CD14-positive monocyte (primary cell): Measurements from ENCODE around the gene SLC6A18. TPM values are rescaled to one million over a fixed set of nuclear protein-coding genes. Genes with fewer than 3 reads are reported as not detected.

Experiments used
- DNase-seq, 3 donors: peaks; one replicate each; pipeline ENCODE4 v3.0.0-alpha.2; 2011 to 2022
- H2AFZ ChIP-seq: 2 replicates; pipeline ENCODE4 v1.6.0; 2012; ENCODE audit warnings: mild to moderate bottlenecking, low read depth, low read length, inconsistent platforms; ENCODE audit not compliant: insufficient read depth, poor library complexity, severe bottlenecking
- H3K27ac ChIP-seq, 2 donors: 1 replicate in 1 of 2; 2 replicates in 1 of 2; pipeline ENCODE4 v1.5.1; 2012 to 2013; ENCODE audit warnings: low read length in 2 of 2, control low read depth in 1 of 2, inconsistent platforms in 1 of 2, low read depth in 1 of 2, mild to moderate bottlenecking in 1 of 2
- H3K27me3 ChIP-seq, 2 donors: one replicate each; pipeline versions ENCODE4 v1.6.0 to v1.6.1; 2011 to 2013; ENCODE audit warnings: low read length in 2 of 2; ENCODE audit not compliant: control insufficient read depth in 2 of 2, insufficient read depth in 2 of 2
- H3K36me3 ChIP-seq, 2 donors: replicated peaks in 1 of 2; 1 replicate in 1 of 2; 2 replicates in 1 of 2; pipeline versions ENCODE4 v1.5.1 to v1.6.1; 2012 to 2013; ENCODE audit warnings: low read length in 2 of 2, control low read depth in 1 of 2, inconsistent platforms in 1 of 2, mild to moderate bottlenecking in 1 of 2; ENCODE audit not compliant: insufficient read depth in 2 of 2, control insufficient read depth in 1 of 2
- H3K4me1 ChIP-seq, 2 donors: 1 replicate in 1 of 2; 2 replicates in 1 of 2; pipeline versions ENCODE4 v1.5.1 to v1.6.1; 2012 to 2013; ENCODE audit warnings: low read length in 2 of 2, control low read depth in 1 of 2, inconsistent platforms in 1 of 2, mild to moderate bottlenecking in 1 of 2, moderate library complexity in 1 of 2; ENCODE audit not compliant: insufficient read depth in 2 of 2, control insufficient read depth in 1 of 2
- H3K4me2 ChIP-seq: replicated peaks from 2 replicates; pipeline ENCODE3; 2012; ENCODE audit warnings: low read length, moderate library complexity, mild to moderate bottlenecking; ENCODE audit not compliant: poor library complexity, severe bottlenecking; ENCODE audit errors: extremely low read depth
- H3K4me3 ChIP-seq, 3 experiments: fragments of 200-600 bp in 1 of 3; sonication (generic) in 1 of 3; replicated peaks in 1 of 3; 1 replicate in 2 of 3; 2 replicates in 1 of 3; pipeline ENCODE4 v1.5.1; 2011 to 2013; ENCODE audit warnings: low read length in 3 of 3, mild to moderate bottlenecking in 3 of 3, control low read depth in 2 of 3, low read depth in 2 of 3, inconsistent platforms in 1 of 3, moderate library complexity in 1 of 3
- H3K79me2 ChIP-seq: 2 replicates; pipeline ENCODE4 v1.6.0; 2012; ENCODE audit warnings: mild to moderate bottlenecking, control low read depth, inconsistent platforms, low read length, moderate library complexity; ENCODE audit not compliant: insufficient read depth
- H3K9ac ChIP-seq: 2 replicates; pipeline ENCODE4 v1.6.0; 2017; ENCODE audit warnings: low read length, mild to moderate bottlenecking; ENCODE audit not compliant: insufficient read depth, poor library complexity, severe bottlenecking
- H3K9me3 ChIP-seq, 2 donors: replicated peaks in 1 of 2; 1 replicate in 1 of 2; 2 replicates in 1 of 2; pipeline versions ENCODE4 v1.5.1 to v1.6.1; 2012 to 2013; ENCODE audit warnings: low read length in 2 of 2, control low read depth in 1 of 2; ENCODE audit not compliant: control insufficient read depth in 1 of 2, insufficient read depth in 1 of 2
- H4K20me1 ChIP-seq: 2 replicates; pipeline ENCODE4 v1.6.0; 2012; ENCODE audit warnings: mild to moderate bottlenecking, low read length, control low read depth, moderate library complexity; ENCODE audit not compliant: insufficient read depth
- H3K27ac Mint-ChIP-seq, 7 donors: one replicate each; pipeline ENCODE4 v1.8.0; 2020; ENCODE audit warnings: mild to moderate bottlenecking in 7 of 7, mixed read lengths in 7 of 7, moderate library complexity in 6 of 7, inconsistent platforms in 2 of 7
- H3K27me3 Mint-ChIP-seq, 3 donors: one replicate each; pipeline ENCODE4 v1.8.0; 2021 to 2022; ENCODE audit warnings: low read depth in 3 of 3, mild to moderate bottlenecking in 3 of 3, mixed read lengths in 3 of 3, moderate library complexity in 3 of 3, inconsistent platforms in 1 of 3
- H3K36me3 Mint-ChIP-seq, 2 donors: one replicate each; pipeline ENCODE4 v1.8.0; 2020; ENCODE audit warnings: mixed read lengths in 2 of 2, inconsistent platforms in 1 of 2, mild to moderate bottlenecking in 1 of 2
- H3K4me1 Mint-ChIP-seq: one replicate; pipeline ENCODE4 v1.8.0; 2020; ENCODE audit warnings: mild to moderate bottlenecking, mixed read lengths
- H3K4me3 Mint-ChIP-seq, 2 donors: one replicate each; pipeline ENCODE4 v1.8.0; 2020; ENCODE audit warnings: mild to moderate bottlenecking in 2 of 2, mixed read lengths in 2 of 2, moderate library complexity in 1 of 2
- H3K9me3 Mint-ChIP-seq, 7 donors: one replicate each; pipeline ENCODE4 v1.8.0; 2020 to 2022; ENCODE audit warnings: mixed read lengths in 7 of 7, mild to moderate bottlenecking in 6 of 7, moderate library complexity in 6 of 7, inconsistent platforms in 2 of 7
- WGBS: methylation state at CpG from one replicate; pipeline ENCODE4 v1.1.5; 2013; ENCODE audit warnings: missing lambda C conversion rate; ENCODE audit not compliant: insufficient coverage; 5-methylcytosine and 5-hydroxymethylcytosine counted together
- intact Hi-C, 2 donors: fragments of 100-400 bp; cut with micrococcal nuclease; formaldehyde crosslinking; loops; one replicate each; pipeline versions ENCODE4 v1.15.0 to v1.15.1; 2023
- polyA plus RNA-seq, 3 donors: library from polyadenylated mRNA; depleted of rRNA in 1 of 3; unstranded in 2 of 3; stranded (reverse) in 1 of 3; fragments of 300-500 nt in 2 of 3; fragments of >200 nt in 1 of 3; fragmentation: Illumina TruSeq in 2 of 3; gene quantifications; 1 replicate in 2 of 3; 2 replicates in 1 of 3; pipeline ENCODE4 v1.2.3, GENCODE V29; 2012 to 2021
- TF ChIP-seq, protein P1 (sequence below): fragments of 200-600 bp; IDR thresholded peaks from one replicate; pipeline ENCODE4 v1.8.0; 2022; ENCODE audit warnings: antibody characterized with exemption, mild to moderate bottlenecking

Gene SLC6A18
- polyA plus RNA-seq, 3 donors, result not detected

DNA sequence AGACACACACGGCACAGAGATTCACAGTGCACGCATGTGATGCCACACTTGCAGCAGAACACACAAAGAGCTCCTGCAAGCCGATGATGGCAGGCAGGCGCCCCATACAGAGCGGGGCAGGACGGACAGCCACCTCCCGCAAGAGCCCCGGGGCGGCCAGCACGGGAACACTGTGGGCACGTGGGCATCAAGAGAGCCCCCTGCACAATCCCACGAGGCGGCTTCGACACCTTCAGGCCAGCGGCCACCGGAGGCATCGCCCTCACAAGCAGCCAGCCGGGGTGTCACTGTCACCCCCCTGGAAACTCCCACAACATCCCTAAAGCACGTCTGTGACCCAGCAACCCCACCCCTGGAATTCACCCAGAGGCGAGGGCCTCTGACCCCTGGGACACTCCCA lies 51.7 kb downstream of the SLC6A18 start:
- no peaks in the 10 kb centered on the region for H3K36me3 Mint-ChIP-seq
- no peak overlapping the region for H3K27ac Mint-ChIP-seq
- no peak overlapping the region for H3K27ac ChIP-seq
- no peak overlapping the region for H3K4me2 ChIP-seq
- H3K27me3 Mint-ChIP-seq, result peaks cover 0 to 4% (median 2%) of the 10 kb centered on the region in 3 donors
- DNase-seq, result no peak
- no peak overlapping the region for H2AFZ ChIP-seq
- no peak overlapping the region for H3K4me3 Mint-ChIP-seq
- 97% methylated on average over 19 of the region's 20 CpGs for WGBS
- no peaks in the 10 kb centered on the region for H3K36me3 ChIP-seq
- intact Hi-C loops, result no loop called here
- H4K20me1 ChIP-seq, result no peaks in the 10 kb centered on the region
- no peaks in the 10 kb centered on the region for H3K4me1 ChIP-seq
- TF ChIP-seq, protein P1, sequence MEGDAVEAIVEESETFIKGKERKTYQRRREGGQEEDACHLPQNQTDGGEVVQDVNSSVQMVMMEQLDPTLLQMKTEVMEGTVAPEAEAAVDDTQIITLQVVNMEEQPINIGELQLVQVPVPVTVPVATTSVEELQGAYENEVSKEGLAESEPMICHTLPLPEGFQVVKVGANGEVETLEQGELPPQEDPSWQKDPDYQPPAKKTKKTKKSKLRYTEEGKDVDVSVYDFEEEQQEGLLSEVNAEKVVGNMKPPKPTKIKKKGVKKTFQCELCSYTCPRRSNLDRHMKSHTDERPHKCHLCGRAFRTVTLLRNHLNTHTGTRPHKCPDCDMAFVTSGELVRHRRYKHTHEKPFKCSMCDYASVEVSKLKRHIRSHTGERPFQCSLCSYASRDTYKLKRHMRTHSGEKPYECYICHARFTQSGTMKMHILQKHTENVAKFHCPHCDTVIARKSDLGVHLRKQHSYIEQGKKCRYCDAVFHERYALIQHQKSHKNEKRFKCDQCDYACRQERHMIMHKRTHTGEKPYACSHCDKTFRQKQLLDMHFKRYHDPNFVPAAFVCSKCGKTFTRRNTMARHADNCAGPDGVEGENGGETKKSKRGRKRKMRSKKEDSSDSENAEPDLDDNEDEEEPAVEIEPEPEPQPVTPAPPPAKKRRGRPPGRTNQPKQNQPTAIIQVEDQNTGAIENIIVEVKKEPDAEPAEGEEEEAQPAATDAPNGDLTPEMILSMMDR, result no peak
- no peaks in the 10 kb centered on the region for H3K79me2 ChIP-seq
- no peaks in the 10 kb centered on the region for H3K27me3 ChIP-seq
- H3K9me3 Mint-ChIP-seq, result peaks cover 35 to 71% (median 51%) of the 10 kb centered on the region in 7 donors
- no peak overlapping the region for H3K9ac ChIP-seq
- no peak overlapping the region for H3K4me3 ChIP-seq
- peaks cover 31 to 74% of the 10 kb centered on the region in 2 donors for H3K9me3 ChIP-seq
- H3K4me1 Mint-ChIP-seq, result no peaks in the 10 kb centered on the region

DNA sequence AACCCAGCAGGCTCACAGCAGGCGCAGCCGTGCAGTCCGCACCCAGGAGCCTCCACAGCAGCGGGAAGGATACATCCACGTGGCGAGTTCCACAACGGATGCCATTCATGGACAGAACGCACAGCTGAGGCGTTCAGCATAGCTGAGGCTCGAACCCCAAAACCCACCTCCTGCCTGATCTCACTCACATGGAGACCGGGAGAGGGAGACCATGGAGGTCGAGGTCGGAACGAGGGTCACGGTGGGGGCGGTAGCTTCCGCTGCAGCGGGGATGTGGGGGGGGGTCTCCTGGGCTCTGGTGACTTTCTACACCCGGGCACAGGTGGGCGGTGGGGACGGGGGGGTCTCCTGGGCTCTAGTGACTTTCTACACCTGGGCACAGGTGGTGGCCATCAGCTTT lies 52.1 kb downstream of the SLC6A18 start:
- H3K36me3 Mint-ChIP-seq, result no peaks in the 10 kb centered on the region
- TF ChIP-seq, protein P1, result no peak
- no peak overlapping the region for H3K4me3 ChIP-seq
- intact Hi-C loops, result no loop called here
- H3K9me3 ChIP-seq, result peaks cover 31 to 74% of the 10 kb centered on the region in 2 donors
- H3K27me3 ChIP-seq, result no peaks in the 10 kb centered on the region
- no peak overlapping the region for H2AFZ ChIP-seq
- no peak overlapping the region for H3K4me2 ChIP-seq
- H3K9ac ChIP-seq, result no peak overlapping the region
- no peak overlapping the region for H3K27ac Mint-ChIP-seq
- H3K4me3 Mint-ChIP-seq, result no peak overlapping the region
- H3K4me1 ChIP-seq, result no peaks in the 10 kb centered on the region
- no peaks in the 10 kb centered on the region for H3K4me1 Mint-ChIP-seq
- H3K79me2 ChIP-seq, result no peaks in the 10 kb centered on the region
- H4K20me1 ChIP-seq, result no peaks in the 10 kb centered on the region
- H3K9me3 Mint-ChIP-seq, result peaks cover 34 to 69% (median 53%) of the 10 kb centered on the region in 7 donors
- WGBS, result 87% methylated on average over 9 of the region's 21 CpGs
- H3K27ac ChIP-seq, result no peak overlapping the region
- H3K36me3 ChIP-seq, result no peaks in the 10 kb centered on the region
- DNase-seq, result no peak
- peaks cover 0 to 4% (median 2%) of the 10 kb centered on the region in 3 donors for H3K27me3 Mint-ChIP-seq
